WTC11 (cell line): Measurements from ENCODE around the gene MEGF6.

Source experiments
- CTCF ChIP-seq: fragments of 200-600 bp; IDR thresholded peaks from 2 replicates; pipeline ENCODE4 v1.8.0; 2022; ENCODE audit warnings: antibody characterized with exemption
- FOXJ3 ChIP-seq: sonication (generic); formaldehyde crosslinking; IDR thresholded peaks from 2 replicates; pipeline ENCODE4 v1.9.0; 2021; ENCODE audit warnings: missing genetic modification reagents, mild to moderate bottlenecking, borderline replicate concordance
- HMGXB4 ChIP-seq: sonication (generic); formaldehyde crosslinking; IDR thresholded peaks from 2 replicates; pipeline ENCODE4 v1.8.1; 2023; ENCODE audit warnings: mild to moderate bottlenecking, moderate library complexity, missing genetic modification reagents
- MAX ChIP-seq: sonication (generic); formaldehyde crosslinking; IDR thresholded peaks from 2 replicates; pipeline ENCODE4 v1.8.0; 2022; ENCODE audit warnings: mild to moderate bottlenecking, missing genetic modification reagents
- NFYB ChIP-seq: sonication (generic); formaldehyde crosslinking; conservative IDR thresholded peaks from 2 replicates; pipeline ENCODE4 v1.8.0; 2022; ENCODE audit warnings: low read depth, missing genetic modification reagents
- NR3C1 ChIP-seq: sonication (generic); formaldehyde crosslinking; conservative IDR thresholded peaks from 2 replicates; pipeline ENCODE4 v1.8.1; 2023; ENCODE audit warnings: low read depth, mild to moderate bottlenecking, missing genetic modification reagents
- TP53 ChIP-seq: sonication (generic); formaldehyde crosslinking; IDR thresholded peaks from 2 replicates; pipeline ENCODE4 v1.8.1; 2023; ENCODE audit warnings: mild to moderate bottlenecking, missing genetic modification reagents
- ZBTB43 ChIP-seq: sonication (generic); formaldehyde crosslinking; IDR thresholded peaks from 2 replicates; pipeline ENCODE4 v1.8.1; 2023; ENCODE audit warnings: mild to moderate bottlenecking, missing genetic modification reagents

GRCh38 chr1:3595949-3596348 is 15.4 kb downstream of the MEGF6 start:
- TF ChIP-seq NFYB (CRISPR knock-in tag): no peak
- no peak for TF ChIP-seq FOXJ3 (CRISPR knock-in tag)
- no peak for TF ChIP-seq CTCF
- no peak for TF ChIP-seq ZBTB43
- TF ChIP-seq NR3C1 (CRISPR knock-in tag): no peak
- no peak for TF ChIP-seq TP53 (CRISPR knock-in tag)
- no peak for TF ChIP-seq MAX (CRISPR knock-in tag)
- no peak for TF ChIP-seq HMGXB4 (CRISPR knock-in tag)
